Liver (tissue), 9 donors: ENCODE measurements around the gene DCC. TPM values are rescaled to one million over a fixed set of nuclear protein-coding genes. Genes with fewer than 3 reads are reported as not detected.

ENCODE experiments used
- DNase-seq: peaks from one replicate; pipeline ENCODE4 v3.0.0-alpha.2; 2017; ENCODE audit warnings: low spot score
- H3K27ac ChIP-seq, 2 donors: one replicate each; pipeline ENCODE4 v1.7.0; 2013; ENCODE audit warnings: inconsistent platforms in 2 of 2, low read length in 2 of 2, control low read depth in 1 of 2, low read depth in 1 of 2, mild to moderate bottlenecking in 1 of 2
- H3K27me3 ChIP-seq, 4 donors: one replicate each; pipeline versions ENCODE4 v1.6.1 to v1.7.0; 2013; ENCODE audit warnings: low read length in 3 of 4, inconsistent platforms in 1 of 4, mild to moderate bottlenecking in 1 of 4, moderate library complexity in 1 of 4; ENCODE audit not compliant: control insufficient read depth in 4 of 4, insufficient read depth in 4 of 4
- H3K36me3 ChIP-seq, 4 donors: one replicate each; pipeline versions ENCODE4 v1.6.1 to v1.7.0; 2013; ENCODE audit warnings: low read length in 3 of 4, mild to moderate bottlenecking in 3 of 4, low read depth in 1 of 4, moderate library complexity in 1 of 4; ENCODE audit not compliant: control insufficient read depth in 4 of 4, insufficient read depth in 3 of 4
- H3K4me1 ChIP-seq, 4 donors: one replicate each; pipeline versions ENCODE4 v1.6.1 to v1.7.0; 2013; ENCODE audit warnings: low read length in 3 of 4, mild to moderate bottlenecking in 3 of 4, moderate library complexity in 1 of 4; ENCODE audit not compliant: control insufficient read depth in 4 of 4, insufficient read depth in 4 of 4
- H3K4me3 ChIP-seq, 3 donors: one replicate each; pipeline versions ENCODE4 v1.6.1 to v1.7.0; 2013; ENCODE audit warnings: low read length in 3 of 3, control low read depth in 1 of 3, low read depth in 1 of 3, mild to moderate bottlenecking in 1 of 3
- H3K9ac ChIP-seq, 2 donors: one replicate each; pipeline ENCODE4 v1.7.0; 2013; ENCODE audit warnings: low read length in 2 of 2, mild to moderate bottlenecking in 2 of 2, moderate library complexity in 2 of 2, control low read depth in 1 of 2, low read depth in 1 of 2
- H3K9me3 ChIP-seq, 4 donors: one replicate each; pipeline versions ENCODE4 v1.6.1 to v1.7.0; 2013; ENCODE audit warnings: low read length in 3 of 4; ENCODE audit not compliant: control insufficient read depth in 4 of 4
- ATF3 ChIP-seq: IDR thresholded peaks from 2 replicates; pipeline ENCODE4 v1.6.1; 2016; ENCODE audit warnings: antibody characterized with exemption
- CTCF ChIP-seq: fragments of 150-350 bp; IDR thresholded peaks from 2 replicates; pipeline ENCODE4 v1.5.1; 2017; ENCODE audit warnings: improper control_type of control experiment, low read depth, low read length; ENCODE audit not compliant: missing input control
- EGR1 ChIP-seq, 2 donors: IDR thresholded peaks; 2 replicates each; pipeline ENCODE4 v1.6.1; 2016 to 2018; ENCODE audit warnings: antibody characterized with exemption in 2 of 2, low read depth in 2 of 2
- FOXA1 ChIP-seq: IDR thresholded peaks from 2 replicates; pipeline ENCODE4 v1.6.1; 2016; ENCODE audit warnings: antibody characterized with exemption
- FOXA2 ChIP-seq: IDR thresholded peaks from 2 replicates; pipeline ENCODE4 v1.6.1; 2016; ENCODE audit warnings: antibody characterized with exemption
- GABPA ChIP-seq, 2 donors: IDR thresholded peaks in 1 of 2; conservative IDR thresholded peaks in 1 of 2; 2 replicates each; pipeline ENCODE4 v1.6.1; 2016; ENCODE audit warnings: antibody characterized with exemption in 2 of 2, mild to moderate bottlenecking in 1 of 2, moderate library complexity in 1 of 2
- HNF4A ChIP-seq, 2 donors: conservative IDR thresholded peaks; 2 replicates each; pipeline ENCODE4 v1.6.1; 2016; ENCODE audit warnings: antibody characterized with exemption in 2 of 2, mild to moderate bottlenecking in 2 of 2
- HNF4G ChIP-seq: IDR thresholded peaks from 2 replicates; pipeline ENCODE4 v1.6.1; 2016; ENCODE audit warnings: antibody characterized with exemption
- JUND ChIP-seq, 2 donors: IDR thresholded peaks; 2 replicates each; pipeline ENCODE4 v1.6.1; 2016; ENCODE audit warnings: antibody characterized with exemption in 2 of 2
- MAX ChIP-seq: IDR thresholded peaks from 2 replicates; pipeline ENCODE4 v1.6.1; 2016; ENCODE audit warnings: antibody characterized with exemption
- NR2F2 ChIP-seq: IDR thresholded peaks from 2 replicates; pipeline ENCODE4 v1.6.1; 2016; ENCODE audit warnings: antibody characterized with exemption
- RAD21 ChIP-seq, 2 donors: IDR thresholded peaks; 2 replicates each; pipeline ENCODE4 v1.6.1; 2016; ENCODE audit warnings: antibody characterized with exemption in 2 of 2, mild to moderate bottlenecking in 2 of 2
- REST ChIP-seq: IDR thresholded peaks from 2 replicates; pipeline ENCODE4 v1.6.1; 2016; ENCODE audit warnings: antibody characterized with exemption, mild to moderate bottlenecking
- RXRA ChIP-seq, 2 donors: IDR thresholded peaks; 2 replicates each; pipeline ENCODE4 v1.6.1; 2017 to 2018; ENCODE audit warnings: antibody characterized with exemption in 2 of 2, mild to moderate bottlenecking in 1 of 2
- SP1 ChIP-seq: IDR thresholded peaks from 2 replicates; pipeline ENCODE4 v1.6.1; 2018; ENCODE audit warnings: antibody characterized with exemption, mild to moderate bottlenecking
- TAF1 ChIP-seq: conservative IDR thresholded peaks from 2 replicates; pipeline ENCODE4 v1.6.1; 2016; ENCODE audit warnings: antibody characterized with exemption, mild to moderate bottlenecking
- YY1 ChIP-seq: IDR thresholded peaks from 2 replicates; pipeline ENCODE4 v1.6.1; 2016; ENCODE audit warnings: antibody characterized with exemption, mild to moderate bottlenecking
- ZBTB33 ChIP-seq: IDR thresholded peaks from 2 replicates; pipeline ENCODE4 v1.6.1; 2016; ENCODE audit warnings: antibody characterized with exemption
- WGBS: extraction: QIAGEN DNeasy Blood & Tissue Kit; methylation state at CpG from one replicate; pipeline ENCODE4 v1.1.7; 2013; 5-methylcytosine and 5-hydroxymethylcytosine counted together
- polyA plus RNA-seq, 2 donors: library from polyadenylated mRNA; stranded (reverse) in 1 of 2; unstranded in 1 of 2; fragments of 200-250 nt in 1 of 2; fragments of >200 nt in 1 of 2; fragmentation: Nextera tagmentation in 1 of 2; extraction: Ambion mirVana in 1 of 2; gene quantifications; one replicate each; pipeline versions ENCODE4 v1.2.1 to v1.2.3, GENCODE V29; 2013 to 2015
- total RNA-seq, 2 donors: library from RNA; depleted of rRNA; stranded (reverse); fragments of >200 nt; gene quantifications; one replicate each; pipeline ENCODE4 v1.2.3, GENCODE V29; 2014
- donor health status: healthy.
- donor health status: healthy.
- donor health status: healthy.
- donor health status: healthy.
- donor health status: healthy.

Gene DCC
- total RNA-seq (under 1 TPM in 1 of 2 donors, not detected in 1; under 0.01 TPM), polyA plus RNA-seq (under 1 TPM in 1 of 2 donors, not detected in 1; 0.03 TPM)

GRCh38 chr18:52339891-52340371 is at the start of gene DCC:
TSS of gene DCC (plus strand) at chr18:52340197. CDS start at chr18:52340788, 591 bp downstream.
- Histone ChIP-seq H3K9ac (no peak within 1 kb of the TSS), H3K27me3 (peaks cover 4 to 10% (median 7%) of the 10 kb centered on the region in 4 donors), H3K27ac (no peak within 1 kb of the TSS), H3K9me3 (no peaks in the 10 kb centered on the region), H3K4me1 (peaks cover 0 to 5% (median under 1%) of the 10 kb centered on the region in 4 donors), H3K4me3 (no peak within 1 kb of the TSS), H3K36me3 (no peaks in the 10 kb centered on the region)
- TF ChIP-seq CTCF (no peak), RAD21 (IDR thresholded peaks at IDR 0.05) (peak; percentile 8 to 49), ATF3 (no peak), REST (no peak)
- no peak for DNase-seq
- WGBS, result 2% methylated on average over 27 of the region's 27 CpGs

- Histone ChIP-seq H3K36me3 (no peaks in the 10 kb centered on the region), H3K9me3 (no peaks in the 10 kb centered on the region), H3K4me3 (no peak overlapping the region), H3K27ac (no peak overlapping the region), H3K4me1 (no peaks in the 10 kb centered on the region), H3K27me3 (no peaks in the 10 kb centered on the region), H3K9ac (no peak overlapping the region)
- DNase-seq, result no peak
- TF ChIP-seq GABPA (IDR thresholded peaks at IDR 0.05 in 1 of 2, conservative IDR thresholded peaks at IDR 0.05 in 1 of 2) (no peak), YY1 (no peak), RAD21 (IDR thresholded peaks at IDR 0.05) (no peak), HNF4G (no peak), ZBTB33 (no peak), MAX (no peak), SP1 (no peak), NR2F2 (no peak), FOXA2 (no peak), RXRA (IDR thresholded peaks at IDR 0.05) (no peak), CTCF (no peak), JUND (IDR thresholded peaks at IDR 0.05) (no peak), FOXA1 (no peak), REST (no peak), EGR1 (IDR thresholded peaks at IDR 0.05; ENCODE audit: low read depth in 2 of 2) (no peak), HNF4A (conservative IDR thresholded peaks at IDR 0.05) (no peak), TAF1 (no peak), ATF3 (no peak)
- 49% methylated on average over 2 of the region's 2 CpGs for WGBS
These were observed 29.3 kb upstream of the DCC start for GRCh38 chr18:52310651-52311050.
